ENCODE data around the gene CDH15.
"Not testable (repeated sequence)": the region's sequence is repeated elsewhere in the genome, so short reads cannot be mapped to it uniquely, and the experiment has no call there.

The CDH15 gene

DNA sequence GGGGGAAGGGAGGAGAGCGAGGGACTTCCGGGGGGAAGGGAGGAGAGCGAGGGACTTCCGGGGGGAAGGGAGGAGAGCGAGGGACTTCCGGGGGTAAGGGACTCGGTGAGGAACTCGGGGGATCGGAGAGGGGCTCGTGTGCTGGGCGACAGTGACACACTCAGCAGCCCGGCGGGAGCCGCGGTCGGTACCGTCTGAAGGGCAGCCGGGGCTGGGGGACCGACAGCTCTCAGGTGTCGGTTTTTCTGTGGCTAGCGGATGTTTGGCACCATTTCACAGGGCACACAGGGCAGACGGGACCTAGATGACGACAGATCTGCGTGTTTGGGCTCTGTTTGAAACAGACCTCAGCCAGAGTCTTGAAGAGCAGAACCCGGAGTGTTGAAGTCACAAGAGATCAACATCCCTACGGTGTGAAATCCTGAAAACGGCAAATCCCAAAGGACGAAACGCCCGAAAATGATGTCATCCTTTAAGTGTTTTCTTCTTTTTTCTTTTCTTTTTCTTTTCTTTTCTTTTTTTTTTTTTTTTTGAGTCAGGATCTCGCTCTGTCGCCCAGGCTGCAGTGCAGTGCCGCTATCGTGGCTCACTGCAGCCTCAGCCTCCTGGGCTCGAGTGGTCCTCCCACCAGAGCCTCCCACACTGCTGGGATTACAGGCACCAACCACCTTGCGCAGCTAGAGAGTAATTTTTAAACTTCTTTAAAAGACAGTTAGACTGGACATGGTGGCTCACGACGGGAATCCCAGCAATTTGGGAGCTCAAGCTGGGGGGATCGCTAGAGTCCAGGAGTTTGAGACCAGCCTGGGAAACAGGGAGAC, 69.8 kb downstream of the CDH15 start:
- peak; percentile 76 to 84 (median 81) for DNase-seq

DNA sequence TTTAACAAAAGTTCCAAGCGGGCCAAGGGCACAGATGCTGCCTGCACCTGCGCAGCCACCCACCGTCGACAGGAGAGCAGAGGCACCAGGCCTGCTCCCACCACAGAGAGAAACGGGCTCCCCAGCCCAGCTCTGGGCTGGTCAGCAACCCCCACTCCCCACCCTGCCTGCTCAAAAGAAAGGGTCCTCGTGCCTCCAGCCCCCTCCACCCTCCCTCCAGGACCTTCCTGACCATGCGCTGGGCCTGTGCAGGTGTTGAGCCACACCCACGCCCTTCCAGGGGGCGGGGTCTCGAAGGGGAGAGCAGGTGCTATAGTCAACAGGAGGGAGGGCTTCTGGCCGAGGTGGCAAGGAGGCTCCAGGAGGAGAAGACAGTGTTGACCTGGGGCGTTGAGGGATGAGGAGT, 71.2 kb downstream of the CDH15 start:
- DNase-seq: no peak

- DNase-seq: no peak
Measured at GRCh38 chr16:89243664-89244063, 72.1 kb downstream of the CDH15 start.

DNA sequence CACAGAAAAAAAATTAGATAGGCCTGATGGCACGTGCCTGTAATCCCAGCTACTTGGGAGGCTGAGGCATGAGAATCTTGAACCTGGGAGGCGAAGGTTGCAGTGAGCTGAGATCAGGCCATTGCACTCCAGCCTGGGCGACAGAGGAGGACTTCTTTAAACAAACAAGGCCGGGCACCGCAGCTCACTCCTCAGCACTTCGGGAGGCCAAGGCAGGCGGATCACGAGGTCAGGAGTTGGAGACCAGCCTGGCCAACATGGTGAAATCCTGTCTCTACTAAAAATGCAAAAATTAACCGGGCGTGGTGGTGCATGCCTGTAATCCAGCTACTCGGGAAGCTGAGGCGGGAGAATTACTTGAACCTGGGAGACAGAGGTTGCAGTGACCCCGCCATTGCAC, 72.7 kb downstream of the CDH15 start:
- not testable (repeated sequence) for DNase-seq

- DNase-seq: no peak
Measured at GRCh38 chr16:89244754-89245153, 73.2 kb downstream of the CDH15 start.

Data from T-helper 1 cell (primary cell).